Islet of Langerhans (tissue), 1 donor: ENCODE data around the gene OPRL1.
"Not testable (repeated sequence)": the region's sequence is repeated elsewhere in the genome, so short reads cannot be mapped to it uniquely, and the experiment has no call there.

Experiments used
- FAIRE-seq: peaks from one replicate; lab custom pipeline; 2011; peaks lifted over from hg19 to GRCh38; lab: Jason Lieb, UNC

Gene OPRL1

GRCh38 chr20:64087226-64087825 is 7.4 kb downstream of the OPRL1 start:
- FAIRE-seq, result not testable (repeated sequence)

- not testable (repeated sequence) for FAIRE-seq
Observed at GRCh38 chr20:64088586-64088985, 8.7 kb downstream of the OPRL1 start.

GRCh38 chr20:64090165-64090564 is 10.3 kb downstream of the OPRL1 start:
- no peak for FAIRE-seq

GRCh38 chr20:64091340-64091739 is 11.5 kb downstream of the OPRL1 start:
- FAIRE-seq, result no peak

- no peak for FAIRE-seq
Observed at GRCh38 chr20:64091770-64092169, 11.9 kb downstream of the OPRL1 start.

GRCh38 chr20:64092258-64093012 is 12.6 kb downstream of the OPRL1 start:
- no peak for FAIRE-seq

GRCh38 chr20:64093013-64093503 is 13.2 kb downstream of the OPRL1 start:
- FAIRE-seq, result no peak

- FAIRE-seq, result no peak
Observed at GRCh38 chr20:64095455-64095854, 15.6 kb downstream of the OPRL1 start.

GRCh38 chr20:64095927-64096326 is 16.0 kb downstream of the OPRL1 start:
- no peak for FAIRE-seq

GRCh38 chr20:64096535-64096934 is 16.7 kb downstream of the OPRL1 start:
- FAIRE-seq, result no peak

GRCh38 chr20:64098471-64099013 is 18.7 kb downstream of the OPRL1 start:
- no peak for FAIRE-seq

GRCh38 chr20:64099086-64099786 is 19.4 kb downstream of the OPRL1 start:
- FAIRE-seq, result no peak

GRCh38 chr20:64099880-64100565 is 20.1 kb downstream of the OPRL1 start:
- no peak for FAIRE-seq

GRCh38 chr20:64100566-64100888 is 20.6 kb downstream of the OPRL1 start:
- FAIRE-seq, result no peak

- no peak for FAIRE-seq
Observed at GRCh38 chr20:64100946-64101688, 21.2 kb downstream of the OPRL1 start.

GRCh38 chr20:64101731-64102621 is 22.1 kb downstream of the OPRL1 start:
- no peak for FAIRE-seq

- FAIRE-seq, result no peak
Observed at GRCh38 chr20:64102647-64103354, 22.9 kb downstream of the OPRL1 start.

- FAIRE-seq, result no peak
Observed at GRCh38 chr20:64103871-64104666, 24.2 kb downstream of the OPRL1 start.
